Measurements from ENCODE around the gene BANF2. TPM values are rescaled to one million over a fixed set of nuclear protein-coding genes. Genes with fewer than 3 reads are reported as not detected.

The BANF2 gene
- total RNA-seq, 1 donor from 2014 or later: not detected

DNA sequence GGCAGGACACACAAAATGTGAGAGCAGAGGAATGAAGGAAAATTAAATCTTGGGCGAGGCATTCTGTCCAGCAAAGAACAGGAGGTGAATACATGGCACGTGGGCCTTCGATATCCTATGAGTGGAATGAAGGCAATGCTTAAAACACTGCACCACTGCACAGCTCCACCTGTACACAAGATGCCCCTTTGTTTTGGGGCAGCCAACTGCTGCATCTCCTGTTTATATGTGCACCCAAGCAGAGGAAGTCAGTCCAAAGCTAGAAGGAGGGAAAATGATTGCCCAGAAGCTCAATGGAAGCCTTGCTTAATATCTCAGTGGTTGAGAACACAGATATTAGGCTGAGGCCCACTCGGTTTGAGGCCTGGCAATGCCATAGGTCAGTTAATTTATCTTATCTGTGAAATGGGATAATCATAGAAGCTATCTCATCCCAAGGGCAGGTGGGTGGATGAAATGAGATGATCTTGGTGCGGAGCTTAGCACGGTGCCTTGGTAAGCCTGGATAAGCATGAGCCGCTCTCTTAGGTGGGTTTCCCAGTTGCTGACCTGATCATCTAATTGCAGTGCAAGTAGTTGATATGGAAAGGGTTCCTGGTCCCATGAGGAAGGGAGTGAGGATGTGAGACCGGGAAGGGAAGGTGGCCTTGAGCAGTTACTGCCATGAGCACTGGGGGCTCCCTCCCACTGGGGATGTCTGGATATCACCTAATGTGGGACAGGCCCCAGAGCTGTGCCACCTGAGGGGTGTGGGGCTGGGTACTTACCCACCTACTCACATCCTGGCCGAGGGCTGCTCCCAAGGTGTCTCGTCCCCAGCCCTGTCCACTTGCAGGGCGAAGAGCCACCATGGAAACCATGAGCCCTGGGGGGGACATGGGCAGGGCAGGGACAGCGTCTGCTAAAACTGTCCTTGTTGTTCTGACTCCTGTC is 9.9 kb downstream of the BANF2 start:
- H3K4me3 Mint-ChIP-seq: no peak overlapping the region
- no peak for DNase-seq (ENCODE audit: low spot score in 2 of 2, unreplicated experiment in 2 of 2)
- peaks cover 24% of the 10 kb centered on the region for H3K4me1 Mint-ChIP-seq
- no peaks in the 10 kb centered on the region for H3K27me3 Mint-ChIP-seq (ENCODE audit: low read depth)
- H3K9me3 Mint-ChIP-seq: no peaks in the 10 kb centered on the region
- no peak overlapping the region for H3K27ac Mint-ChIP-seq
- TF ChIP-seq, protein P1, sequence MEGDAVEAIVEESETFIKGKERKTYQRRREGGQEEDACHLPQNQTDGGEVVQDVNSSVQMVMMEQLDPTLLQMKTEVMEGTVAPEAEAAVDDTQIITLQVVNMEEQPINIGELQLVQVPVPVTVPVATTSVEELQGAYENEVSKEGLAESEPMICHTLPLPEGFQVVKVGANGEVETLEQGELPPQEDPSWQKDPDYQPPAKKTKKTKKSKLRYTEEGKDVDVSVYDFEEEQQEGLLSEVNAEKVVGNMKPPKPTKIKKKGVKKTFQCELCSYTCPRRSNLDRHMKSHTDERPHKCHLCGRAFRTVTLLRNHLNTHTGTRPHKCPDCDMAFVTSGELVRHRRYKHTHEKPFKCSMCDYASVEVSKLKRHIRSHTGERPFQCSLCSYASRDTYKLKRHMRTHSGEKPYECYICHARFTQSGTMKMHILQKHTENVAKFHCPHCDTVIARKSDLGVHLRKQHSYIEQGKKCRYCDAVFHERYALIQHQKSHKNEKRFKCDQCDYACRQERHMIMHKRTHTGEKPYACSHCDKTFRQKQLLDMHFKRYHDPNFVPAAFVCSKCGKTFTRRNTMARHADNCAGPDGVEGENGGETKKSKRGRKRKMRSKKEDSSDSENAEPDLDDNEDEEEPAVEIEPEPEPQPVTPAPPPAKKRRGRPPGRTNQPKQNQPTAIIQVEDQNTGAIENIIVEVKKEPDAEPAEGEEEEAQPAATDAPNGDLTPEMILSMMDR (IDR thresholded peaks at IDR 0.05; ENCODE audit: unreplicated experiment): no peak
- no peaks in the 10 kb centered on the region for H3K36me3 Mint-ChIP-seq

DNA sequence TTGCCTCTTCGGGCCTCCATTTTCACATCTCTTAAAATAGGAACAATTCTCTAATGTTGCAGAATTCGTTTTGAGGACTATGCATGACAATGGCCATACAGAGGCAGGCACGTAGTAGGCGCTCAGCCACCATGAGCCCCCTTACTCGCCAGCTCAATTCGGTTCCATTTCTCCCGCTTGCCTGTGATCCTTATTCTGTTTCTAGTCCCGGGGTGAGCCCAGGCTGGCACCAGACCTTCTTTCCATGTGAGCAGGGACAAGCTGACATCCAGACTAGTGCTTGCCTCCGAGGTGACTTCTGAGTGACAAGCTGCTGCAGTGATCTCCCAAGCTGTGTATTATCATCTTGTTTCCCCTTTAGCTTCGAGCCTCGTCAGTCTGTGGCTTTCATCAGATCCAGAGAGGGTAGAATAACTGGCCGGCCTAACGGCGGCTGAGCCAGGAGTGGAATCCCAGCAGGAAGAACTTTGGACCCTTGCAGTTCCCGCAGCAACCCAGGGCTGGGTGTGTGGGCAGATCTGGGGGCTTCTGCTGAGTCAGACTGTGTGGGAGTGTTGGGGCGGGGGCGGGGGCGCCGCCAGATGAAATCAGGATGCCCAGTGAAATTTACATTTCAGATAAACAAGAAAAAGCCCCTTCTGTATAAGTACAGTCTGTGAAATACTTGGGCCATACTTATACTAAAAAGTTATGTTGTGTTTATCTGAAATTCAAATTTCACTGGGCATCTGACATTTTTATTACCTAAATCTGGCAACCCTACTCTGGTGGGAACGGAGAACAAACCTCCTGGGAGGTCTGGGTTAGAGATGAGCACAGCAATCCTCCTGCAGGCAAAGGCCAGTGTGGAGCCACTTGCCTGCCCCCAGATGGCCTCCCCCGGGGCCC is 10.9 kb downstream of the BANF2 start:
- Mint-ChIP-seq H3K9me3 (no peaks in the 10 kb centered on the region), H3K4me3 (no peak overlapping the region), H3K4me1 (peaks cover 25% of the 10 kb centered on the region), H3K36me3 (no peaks in the 10 kb centered on the region), H3K27ac (peak overlapping the region; percentile 55), H3K27me3 (ENCODE audit: low read depth) (no peaks in the 10 kb centered on the region)
- TF ChIP-seq, protein P1 (IDR thresholded peaks at IDR 0.05; ENCODE audit: unreplicated experiment): no peak
- DNase-seq (ENCODE audit: low spot score in 2 of 2, unreplicated experiment in 2 of 2): no peak

DNA sequence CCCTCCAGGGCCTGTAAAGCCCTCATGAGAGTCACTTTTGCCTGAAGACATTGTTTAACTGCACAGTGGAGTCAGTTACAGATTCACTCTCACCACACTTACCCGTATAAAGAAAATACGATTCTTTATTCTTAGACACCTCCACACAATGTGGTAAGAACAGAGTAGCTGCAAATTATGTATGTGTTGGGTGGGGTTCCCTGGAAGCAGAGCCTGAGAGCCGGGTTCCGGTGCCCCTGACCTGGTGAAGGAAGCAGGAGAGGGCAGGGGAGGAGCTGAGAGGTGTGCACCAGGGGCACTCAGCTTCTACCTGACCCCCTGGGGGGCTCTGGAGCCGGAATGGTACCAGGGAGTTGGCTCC is 11.5 kb downstream of the BANF2 start:
- Mint-ChIP-seq H3K36me3 (no peaks in the 10 kb centered on the region), H3K9me3 (no peaks in the 10 kb centered on the region), H3K27ac (peak overlapping the region; percentile 55), H3K27me3 (ENCODE audit: low read depth) (no peaks in the 10 kb centered on the region), H3K4me1 (peaks cover 25% of the 10 kb centered on the region), H3K4me3 (no peak overlapping the region)
- DNase-seq (ENCODE audit: low spot score in 2 of 2, unreplicated experiment in 2 of 2): no peak
- TF ChIP-seq, protein P1 (IDR thresholded peaks at IDR 0.05; ENCODE audit: unreplicated experiment): no peak

DNA sequence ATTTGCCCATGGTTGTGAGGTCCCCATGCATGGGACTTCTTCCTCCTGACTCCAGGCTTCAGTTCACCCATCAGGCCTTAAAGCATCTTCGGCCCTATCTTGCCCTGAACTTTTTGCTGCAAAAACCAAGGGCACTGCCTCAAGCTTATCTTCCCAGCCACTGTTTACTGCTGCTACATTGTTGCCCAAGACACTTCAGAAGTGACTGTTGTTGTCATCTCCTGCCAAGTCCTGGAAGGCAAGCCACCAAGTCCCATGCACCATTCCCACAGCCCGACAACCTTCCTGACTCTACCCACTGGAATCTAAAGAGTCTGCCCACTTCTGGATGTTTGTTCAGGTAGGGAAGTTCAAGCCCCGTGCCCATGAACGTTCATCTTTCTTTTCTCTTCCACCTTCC is 12.4 kb downstream of the BANF2 start:
- Mint-ChIP-seq H3K27ac (no peak overlapping the region), H3K4me1 (peaks cover 25% of the 10 kb centered on the region), H3K9me3 (no peaks in the 10 kb centered on the region), H3K27me3 (ENCODE audit: low read depth) (no peaks in the 10 kb centered on the region), H3K36me3 (no peaks in the 10 kb centered on the region), H3K4me3 (no peak overlapping the region)
- DNase-seq (ENCODE audit: low spot score in 2 of 2, unreplicated experiment in 2 of 2): no peak
- TF ChIP-seq, protein P1 (IDR thresholded peaks at IDR 0.05; ENCODE audit: unreplicated experiment): no peak

DNA sequence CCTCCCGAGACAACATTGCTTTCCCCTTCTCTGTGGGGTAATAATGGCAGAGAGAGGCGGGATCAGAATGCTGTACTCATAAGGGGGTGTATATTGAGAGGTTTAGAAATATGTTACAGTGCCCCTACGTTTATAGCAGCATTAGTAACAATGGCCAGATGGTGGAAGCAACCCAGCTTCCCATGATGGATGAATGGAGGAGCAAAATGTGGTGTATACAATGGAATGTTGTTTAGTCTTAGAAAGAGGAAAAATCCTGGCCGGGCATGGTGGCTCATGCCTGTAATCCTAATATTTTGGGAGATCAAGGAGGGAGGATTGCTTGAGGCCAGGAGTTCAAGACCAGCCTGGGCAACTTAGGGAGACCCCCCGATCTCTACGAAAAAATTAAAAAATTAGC is 12.9 kb downstream of the BANF2 start:
- Mint-ChIP-seq H3K4me3 (no peak overlapping the region), H3K9me3 (no peaks in the 10 kb centered on the region), H3K27me3 (ENCODE audit: low read depth) (no peaks in the 10 kb centered on the region), H3K4me1 (peaks cover 25% of the 10 kb centered on the region), H3K36me3 (no peaks in the 10 kb centered on the region), H3K27ac (no peak overlapping the region)
- DNase-seq (ENCODE audit: low spot score in 2 of 2, unreplicated experiment in 2 of 2): no peak
- TF ChIP-seq, protein P1 (IDR thresholded peaks at IDR 0.05; ENCODE audit: unreplicated experiment): no peak

Measured in mesothelial cell of epicardium (in vitro differentiated cells).